Stimulated activated CD8-positive, alpha-beta memory T cell treated with anti-CD3 and anti-CD28 coated beads, Interleukin-4, amount 100 ng/mL, for 48 hours (primary cell): Measurements from ENCODE around the gene KIR2DL1.
"Not testable (repeated sequence)": the region's sequence is repeated elsewhere in the genome, so short reads cannot be mapped to it uniquely, and the experiment has no call there.

Experiments used
- DNase-seq: peaks from one replicate; pipeline ENCODE4 v3.0.0-alpha.2; 2020

KIR2DL1 gene

DNA sequence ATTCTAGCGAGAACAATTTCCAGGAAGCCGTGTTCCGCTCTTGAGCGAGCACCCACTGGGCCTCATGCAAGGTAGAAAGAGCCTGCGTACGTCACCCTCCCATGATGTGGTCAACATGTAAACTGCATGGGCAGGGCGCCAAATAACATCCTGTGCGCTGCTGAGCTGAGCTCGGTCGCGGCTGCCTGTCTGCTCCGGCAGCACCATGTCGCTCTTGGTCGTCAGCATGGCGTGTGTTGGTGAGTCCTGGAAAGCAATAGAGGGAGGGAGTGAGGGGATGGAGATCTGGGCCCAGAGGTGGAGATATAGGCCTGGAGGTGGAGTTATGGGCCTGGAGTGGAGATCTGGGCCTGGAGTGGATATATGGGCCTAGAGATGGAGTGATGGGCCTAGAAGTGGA lies at the start of gene KIR2DL1:
KIR2DL1 (plus strand) TSS at position 148 of the 400 bp plus-strand sequence; CDS start at position 206, 58 bp downstream.
- not testable (repeated sequence) for DNase-seq

DNA sequence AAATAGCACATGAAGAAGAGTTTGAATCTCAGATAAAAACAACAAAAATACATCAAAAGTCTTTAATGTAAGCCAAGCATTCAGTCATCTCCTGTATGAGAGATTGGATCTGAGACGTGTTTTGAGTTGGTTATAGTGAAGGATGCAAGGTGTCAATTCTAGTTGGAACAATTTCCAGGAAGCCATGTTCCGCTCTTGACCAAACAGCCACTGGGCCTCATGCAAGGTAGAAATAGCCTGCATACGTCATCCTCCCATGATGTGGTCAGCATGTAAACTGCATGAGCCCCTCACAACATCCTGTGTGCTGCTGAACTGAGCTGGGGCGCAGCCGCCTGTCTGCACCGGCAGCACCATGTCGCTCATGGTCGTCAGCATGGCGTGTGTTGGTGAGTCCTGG lies 45.5 kb upstream of the KIR2DL1 start, which contains the start of gene KIR3DL3:
KIR3DL3 (plus strand) TSS at position 301 of the 400 bp plus-strand sequence; CDS start at position 356, 55 bp downstream.
- DNase-seq, result no peak

DNA sequence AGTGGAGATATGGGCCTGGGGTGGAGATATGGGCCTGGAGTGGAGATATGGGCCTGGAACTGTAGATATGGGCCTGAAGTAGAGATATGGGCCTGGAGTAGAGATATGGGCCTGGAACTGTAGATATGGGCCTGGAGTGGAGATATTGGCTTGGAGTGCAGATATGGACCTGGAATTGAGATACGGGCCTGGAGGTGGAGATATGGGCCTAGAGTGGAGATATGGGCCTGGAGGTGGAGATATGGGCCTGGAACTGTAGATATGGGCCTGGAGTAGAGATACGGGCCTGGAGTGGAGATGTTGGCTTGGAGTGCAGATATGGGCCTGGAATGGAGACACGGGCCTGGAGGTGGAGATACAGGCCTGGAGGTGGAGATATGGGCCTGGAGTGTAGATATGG lies 44.9 kb upstream of the KIR2DL1 start:
- no peak for DNase-seq

GRCh38 chr19:54725321-54725720 lies 44.3 kb upstream of the KIR2DL1 start:
- no peak for DNase-seq

- no peak for DNase-seq
Observed at GRCh38 chr19:54727562-54727961, 42.0 kb upstream of the KIR2DL1 start.

DNA sequence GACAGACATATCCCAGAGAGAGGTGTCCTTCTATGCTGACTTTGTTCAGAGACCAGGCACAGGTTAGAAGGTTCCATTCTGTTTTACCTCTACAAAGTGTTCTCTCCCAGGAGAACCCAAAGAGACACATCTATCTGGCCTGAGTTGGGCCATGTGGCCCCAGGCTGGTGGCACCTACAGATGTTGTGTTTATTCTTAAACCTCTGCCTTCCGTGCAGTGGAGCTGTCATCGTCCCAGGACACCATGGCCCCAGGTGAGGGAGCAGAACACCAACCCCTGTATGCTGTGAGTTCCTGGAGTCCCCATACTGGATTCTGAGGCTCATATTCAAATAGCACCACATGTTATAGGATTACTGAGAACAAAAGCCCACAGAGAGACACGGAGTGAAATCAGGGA lies 41.4 kb upstream of the KIR2DL1 start:
- DNase-seq, result no peak

DNA sequence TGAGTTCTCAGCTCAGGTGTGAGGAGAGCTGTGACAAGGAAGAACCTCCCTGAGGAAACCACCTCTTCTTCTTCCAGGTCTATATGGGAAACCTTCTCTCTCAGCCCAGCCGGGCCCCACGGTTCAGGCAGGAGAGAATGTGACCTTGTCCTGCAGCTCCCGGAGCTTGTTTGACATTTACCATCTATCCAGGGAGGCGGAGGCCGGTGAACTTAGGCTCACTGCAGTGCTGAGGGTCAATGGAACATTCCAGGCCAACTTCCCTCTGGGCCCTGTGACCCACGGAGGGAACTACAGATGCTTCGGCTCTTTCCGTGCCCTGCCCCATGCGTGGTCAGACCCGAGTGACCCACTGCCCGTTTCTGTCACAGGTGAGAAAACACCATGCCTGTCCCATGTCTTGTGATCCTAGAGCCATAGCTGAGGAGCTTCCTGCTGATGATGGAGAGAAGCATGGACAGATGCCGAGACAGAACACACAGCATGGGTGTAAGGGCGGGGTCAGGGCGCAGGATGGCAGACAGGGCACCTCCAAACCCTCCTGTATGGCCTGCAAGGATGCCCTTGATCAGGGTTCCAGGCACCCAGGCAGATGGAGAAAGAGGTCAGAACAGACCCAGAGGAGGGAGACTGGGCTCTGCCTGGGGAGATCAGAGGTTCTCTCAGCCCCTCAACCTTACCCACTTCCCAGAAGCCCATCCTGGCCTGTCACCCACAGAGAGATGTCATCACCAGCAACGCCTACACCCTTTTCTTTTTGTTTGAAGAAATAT lies 40.0 kb upstream of the KIR2DL1 start:
- DNase-seq, result no peak

DNA sequence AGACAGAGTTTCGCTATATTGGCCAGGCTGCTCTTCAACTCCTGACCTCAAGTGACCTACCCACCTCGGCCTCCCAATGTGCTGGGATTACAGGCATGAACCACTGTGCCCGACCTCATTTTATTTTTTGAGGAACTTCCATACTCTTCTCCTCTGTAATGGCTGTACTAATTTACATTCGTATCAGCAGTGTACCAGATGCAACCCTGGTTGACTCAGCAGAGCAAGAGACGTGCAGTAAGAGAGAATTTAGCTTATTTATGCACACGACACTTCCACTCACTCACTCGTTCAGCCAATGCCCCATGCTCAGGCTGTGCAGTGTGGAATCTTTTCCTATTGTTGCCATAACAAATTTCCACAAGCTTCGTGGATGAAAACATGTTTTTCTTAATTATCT lies 38.4 kb upstream of the KIR2DL1 start:
- no peak for DNase-seq

DNA sequence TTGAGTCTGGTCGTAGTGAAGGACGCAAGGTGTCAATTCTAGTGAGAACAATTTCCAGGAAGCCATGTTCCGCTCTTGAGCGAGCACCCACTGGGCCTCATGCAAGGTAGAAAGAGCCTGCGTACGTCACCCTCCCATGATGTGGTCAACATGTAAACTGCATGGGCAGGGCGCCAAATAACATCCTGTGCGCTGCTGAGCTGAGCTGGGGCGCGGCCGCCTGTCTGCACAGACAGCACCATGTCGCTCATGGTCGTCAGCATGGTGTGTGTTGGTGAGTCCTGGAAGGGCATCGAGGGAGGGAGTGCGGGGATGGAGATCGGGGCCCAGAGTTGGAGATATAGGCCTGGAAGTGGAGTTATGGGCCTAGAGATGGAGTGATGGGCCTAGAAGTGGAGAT lies 31.3 kb upstream of the KIR2DL1 start, which contains the start of gene KIR2DL3:
KIR2DL3 (plus strand) TSS at position 208 of the 400 bp plus-strand sequence; CDS start at position 241, 33 bp downstream.
- not testable (repeated sequence) for DNase-seq

DNA sequence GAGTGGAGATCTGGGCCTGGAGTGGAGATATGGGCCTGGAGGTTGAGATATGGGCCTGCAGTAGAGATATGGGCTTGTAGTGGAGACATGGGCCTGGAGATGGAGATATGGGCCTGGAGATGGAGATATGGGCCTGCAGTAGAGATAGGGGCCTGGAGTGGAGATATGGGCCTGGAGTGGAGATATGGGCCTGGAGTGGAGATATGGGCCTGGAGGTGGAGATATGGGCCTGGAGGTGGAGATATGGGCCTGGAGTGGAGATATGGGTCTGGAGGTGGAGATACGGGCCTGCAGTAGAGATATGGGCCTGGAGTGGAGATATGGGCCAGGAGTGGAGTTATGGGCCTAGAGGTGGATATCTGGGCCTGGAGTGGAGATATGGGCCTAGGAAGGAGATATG lies 30.9 kb upstream of the KIR2DL1 start:
- DNase-seq, result no peak

DNA sequence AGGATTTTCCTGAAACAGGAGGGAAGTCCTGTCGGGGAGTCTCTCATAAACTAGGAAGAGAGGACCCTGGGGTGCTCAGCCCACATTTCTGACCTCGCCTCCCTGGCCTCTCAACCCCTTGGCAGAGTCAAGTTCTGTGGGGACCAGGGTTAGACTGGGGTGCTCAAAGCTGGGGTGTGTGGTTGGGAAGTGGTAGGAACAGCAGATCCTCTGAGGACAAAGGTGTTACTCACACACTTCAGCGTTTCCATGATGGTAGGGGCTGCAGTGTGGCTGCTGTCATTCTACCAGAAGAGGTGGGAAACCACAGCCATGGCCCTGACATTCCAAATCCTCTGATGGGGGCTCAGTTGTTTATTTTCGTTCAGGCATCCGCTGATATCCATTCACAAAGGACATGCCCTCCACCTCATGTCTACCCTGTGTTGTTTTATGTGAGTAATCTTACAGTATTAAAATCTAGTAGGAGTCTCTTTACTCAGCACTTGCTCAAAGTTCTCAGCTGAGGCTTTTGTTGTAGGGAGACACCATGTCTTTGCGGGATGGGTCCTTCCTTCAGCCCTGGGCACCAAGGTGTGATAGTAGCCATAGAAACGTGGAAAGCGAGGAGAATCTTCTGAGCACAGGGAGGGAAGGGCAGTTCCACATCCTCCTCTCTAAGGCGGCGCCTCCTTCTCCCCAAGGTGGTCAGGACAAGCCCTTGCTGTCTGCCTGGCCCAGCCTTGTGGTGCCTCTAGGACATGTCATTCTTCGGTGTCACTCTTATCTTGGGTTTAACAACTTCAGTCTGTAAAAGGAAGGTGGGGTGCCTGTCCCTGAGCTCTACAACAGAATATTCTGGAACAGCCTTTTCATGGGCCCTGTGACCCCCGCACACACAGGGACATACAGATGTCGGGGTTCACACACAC lies 29.8 kb upstream of the KIR2DL1 start:
- DNase-seq, result no peak

DNA sequence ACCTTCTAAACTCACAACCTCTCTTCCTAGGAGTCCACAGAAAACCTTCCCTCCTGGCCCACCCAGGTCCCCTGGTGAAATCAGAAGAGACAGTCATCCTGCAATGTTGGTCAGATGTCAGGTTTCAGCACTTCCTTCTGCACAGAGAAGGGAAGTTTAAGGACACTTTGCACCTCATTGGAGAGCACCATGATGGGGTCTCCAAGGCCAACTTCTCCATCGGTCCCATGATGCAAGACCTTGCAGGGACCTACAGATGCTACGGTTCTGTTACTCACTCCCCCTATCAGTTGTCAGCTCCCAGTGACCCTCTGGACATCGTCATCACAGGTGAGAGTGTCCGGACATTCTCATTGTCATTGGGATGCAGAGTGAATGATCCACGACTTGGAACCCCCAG lies 27.6 kb upstream of the KIR2DL1 start:
- DNase-seq, result not testable (repeated sequence)

DNA sequence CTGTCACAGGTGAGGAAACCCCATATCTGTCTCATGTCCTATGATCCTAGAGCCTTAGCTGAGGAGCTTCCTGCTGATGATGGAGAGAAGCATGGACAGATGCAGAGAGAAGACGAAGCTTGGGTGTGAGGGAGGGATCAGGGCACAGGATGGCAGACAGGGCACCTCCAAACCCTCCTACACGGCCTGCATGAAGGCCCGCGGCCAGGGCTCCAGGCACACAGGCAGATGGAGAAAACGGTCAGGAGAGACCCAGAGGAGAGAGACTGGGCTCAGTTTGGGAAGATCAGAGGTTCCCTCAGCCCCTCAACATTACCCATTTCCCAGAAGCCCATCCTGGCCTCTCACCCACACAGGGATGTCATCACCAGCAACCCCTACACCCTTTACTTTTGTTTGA lies 25.5 kb upstream of the KIR2DL1 start:
- not testable (repeated sequence) for DNase-seq

- DNase-seq, result not testable (repeated sequence)
Observed at GRCh38 chr19:54747614-54748322, 21.8 kb upstream of the KIR2DL1 start.

GRCh38 chr19:54750276-54750675 lies 19.3 kb upstream of the KIR2DL1 start:
- DNase-seq, result not testable (repeated sequence)

DNA sequence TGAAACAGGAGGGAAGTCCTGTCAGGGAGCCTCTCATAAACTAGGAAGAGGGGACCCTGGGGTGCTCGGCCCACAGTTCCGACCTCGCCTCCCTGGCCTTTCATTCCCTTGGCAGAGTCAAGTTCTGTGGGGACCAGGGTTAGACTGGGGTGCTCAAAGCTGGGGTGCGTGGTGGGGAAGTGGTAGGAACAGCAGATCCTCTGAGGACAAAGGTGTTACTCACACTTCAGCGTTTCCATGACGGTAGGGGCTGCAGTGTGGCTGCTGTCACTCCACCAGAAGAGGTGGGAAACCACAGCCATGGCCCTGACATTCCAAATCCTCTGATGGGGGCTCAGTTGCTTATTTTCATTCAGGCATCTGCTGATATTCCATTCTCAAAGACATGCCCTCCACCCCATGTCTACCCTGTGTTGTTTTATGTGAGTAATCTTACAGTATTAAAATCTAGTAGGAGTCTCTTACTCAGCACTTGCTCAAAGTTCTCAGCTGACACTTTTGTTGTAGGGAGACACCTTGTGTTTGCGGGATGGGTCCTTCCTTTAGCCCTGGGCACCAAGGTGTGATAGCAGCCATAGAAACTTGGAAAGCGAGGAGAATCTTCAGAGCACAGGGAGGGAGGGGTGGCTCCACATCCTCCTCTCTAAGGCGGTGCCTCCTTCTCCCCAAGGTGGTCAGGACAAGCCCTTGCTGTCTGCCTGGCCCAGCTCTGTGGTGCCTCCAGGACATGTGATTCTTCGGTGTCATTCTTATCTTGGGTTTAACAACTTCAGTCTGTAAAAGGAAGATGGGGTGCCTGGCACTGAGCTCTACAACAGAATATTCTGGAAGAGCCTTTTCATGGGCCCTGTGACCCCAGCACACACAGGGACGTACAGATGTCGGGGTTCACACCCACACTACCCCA lies 13.1 kb upstream of the KIR2DL1 start:
- not testable (repeated sequence) for DNase-seq

GRCh38 chr19:54758577-54758976 lies 11.0 kb upstream of the KIR2DL1 start:
- not testable (repeated sequence) for DNase-seq

GRCh38 chr19:54764219-54764618 lies 5.4 kb upstream of the KIR2DL1 start:
- not testable (repeated sequence) for DNase-seq

GRCh38 chr19:54766464-54766863 lies 3.1 kb upstream of the KIR2DL1 start:
- DNase-seq, result not testable (repeated sequence)

DNA sequence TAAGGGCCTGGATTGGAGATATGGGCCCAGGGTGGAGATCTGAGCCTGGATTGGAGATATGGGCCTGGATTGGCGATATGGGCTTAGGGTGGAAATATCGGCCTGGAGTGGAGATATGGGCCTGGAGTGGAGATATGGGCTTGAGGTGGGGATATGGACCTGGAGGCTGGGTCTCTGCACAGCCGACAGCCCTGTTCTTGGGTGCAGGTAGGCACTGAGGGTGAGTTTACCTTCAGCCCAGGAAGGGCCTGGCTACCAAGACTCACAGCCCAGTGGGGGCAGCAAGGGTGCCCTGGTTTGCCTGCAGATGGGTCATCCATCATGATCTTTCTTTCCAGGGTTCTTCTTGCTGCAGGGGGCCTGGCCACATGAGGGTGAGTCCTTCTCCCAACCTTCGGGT lies 918 bp downstream of the KIR2DL1 start:
- DNase-seq, result not testable (repeated sequence)
